Caco-2 (cell line): ENCODE results near the gene ZMAT5. TPM values are rescaled to one million over a fixed set of nuclear protein-coding genes. Genes with fewer than 3 reads are reported as not detected.

Experiments used
- BruUV-seq: library from RNA; stranded (reverse); fragments of 400-500 nt; replicated peaks from 2 replicates; lab custom pipeline; 2021; lab: Mats Ljungman, UMichigan
- CTCF ChIA-PET: fragments of 300-600 bp; sonication (Branson Sonifier 250); formaldehyde crosslinking; loops from one replicate; lab custom pipeline; 2022; ENCODE audit warnings: antibody characterized with exemption; lab: Charles Lee
- POLR2A ChIA-PET: fragments of 300-600 bp; sonication (Branson Sonifier 250); formaldehyde crosslinking; loops from one replicate; lab custom pipeline; 2022; ENCODE audit warnings: antibody characterized with exemption; lab: Charles Lee
- DNase-seq, 2 experiments: peaks; one replicate each; pipeline versions ENCODE4 v3.0.0 to v3.0.0-alpha.2; 2020 to 2022
- H3K27me3 ChIP-seq: replicated peaks from 2 replicates; pipeline ENCODE4 v1.6.0; 2011; ENCODE audit warnings: low read length; ENCODE audit not compliant: control insufficient read depth, insufficient read depth
- H3K36me3 ChIP-seq: 2 replicates; pipeline ENCODE4 v1.5.1; 2011; ENCODE audit warnings: low read length; ENCODE audit not compliant: control insufficient read depth, insufficient read depth
- H3K4me1 ChIP-seq: fragments of 250-450 bp; sonication (Bioruptor Pico); 2 replicates; pipeline ENCODE4 v1.5.1; 2020; ENCODE audit warnings: mild to moderate bottlenecking
- H3K4me3 ChIP-seq: 2 replicates; pipeline ENCODE4 v1.5.1; 2011; ENCODE audit warnings: low read depth, mild to moderate bottlenecking, control low read depth, low read length
- H3K9me3 ChIP-seq: fragments of 250-450 bp; sonication (Bioruptor Pico); 2 replicates; pipeline ENCODE4 v1.5.1; 2020; ENCODE audit warnings: mild to moderate bottlenecking, moderate library complexity
- H3K27ac Mint-ChIP-seq: one replicate; pipeline ENCODE4 v1.8.0; 2022; ENCODE audit warnings: mixed read lengths; ENCODE audit not compliant: unreplicated experiment
- H3K27me3 Mint-ChIP-seq: one replicate; pipeline ENCODE4 v1.8.0; 2022; ENCODE audit warnings: mixed read lengths; ENCODE audit not compliant: insufficient read depth, unreplicated experiment
- H3K36me3 Mint-ChIP-seq: one replicate; pipeline ENCODE4 v1.8.0; 2022; ENCODE audit warnings: mild to moderate bottlenecking, mixed read lengths; ENCODE audit not compliant: insufficient read depth, unreplicated experiment
- H3K4me1 Mint-ChIP-seq: one replicate; pipeline ENCODE4 v1.8.0; 2022; ENCODE audit warnings: low read depth, mixed read lengths; ENCODE audit not compliant: unreplicated experiment
- H3K4me3 Mint-ChIP-seq: one replicate; pipeline ENCODE4 v1.8.0; 2022; ENCODE audit warnings: mild to moderate bottlenecking, moderate library complexity, mixed read lengths; ENCODE audit not compliant: unreplicated experiment
- H3K9me3 Mint-ChIP-seq: one replicate; pipeline ENCODE4 v1.8.0; 2022; ENCODE audit warnings: mixed read lengths; ENCODE audit not compliant: unreplicated experiment
- CTCF ChIP-seq, 2 experiments: fragments of 200-600 bp in 1 of 2; IDR thresholded peaks; 1 replicate in 1 of 2; 2 replicates in 1 of 2; pipeline versions ENCODE4 v1.5.1 to v1.8.0; 2011 to 2022; ENCODE audit warnings: antibody characterized with exemption in 1 of 2, control low read depth in 1 of 2, inconsistent platforms in 1 of 2, low read depth in 1 of 2, low read length in 1 of 2, mild to moderate bottlenecking in 1 of 2, moderate library complexity in 1 of 2; ENCODE audit not compliant: insufficient read depth in 1 of 2, severe bottlenecking in 1 of 2, unreplicated experiment in 1 of 2
- intact Hi-C: fragments of 100-400 bp; cut with micrococcal nuclease; formaldehyde crosslinking; loops from one replicate; pipeline ENCODE4 v1.10.0; 2022; ENCODE audit not compliant: unreplicated experiment
- total RNA-seq: library from RNA; stranded (reverse); gene quantifications from 2 replicates; pipeline ENCODE4 v1.2.3, GENCODE V29; 2022

Gene ZMAT5
- total RNA-seq, 1 experiment from 2014 or later, result 19.7 TPM

GRCh38 chr22:29806196-29806595 is 39.4 kb upstream of the ZMAT5 start:
- Histone ChIP-seq H3K9me3 (no peaks in the 10 kb centered on the region), H3K27me3 (no peaks in the 10 kb centered on the region), H3K4me1 (peaks cover 12% of the 10 kb centered on the region), H3K36me3 (peaks cover 5% of the 10 kb centered on the region), H3K4me3 (no peak overlapping the region)
- POLR2A ChIA-PET, result no interaction called here
- Mint-ChIP-seq H3K9me3 (no peaks in the 10 kb centered on the region), H3K36me3 (peaks cover 49% of the 10 kb centered on the region), H3K4me1 (peaks cover 11% of the 10 kb centered on the region), H3K27ac (no peak overlapping the region), H3K4me3 (no peak overlapping the region), H3K27me3 (no peaks in the 10 kb centered on the region)
- no peak for DNase-seq
- intact Hi-C loops, result no loop called here
- TF ChIP-seq CTCF (IDR thresholded peaks at IDR 0.05; ENCODE audit: insufficient read depth in 1 of 2, low read depth in 1 of 2, low read length in 1 of 2, severe bottlenecking in 1 of 2, unreplicated experiment in 1 of 2), result no peak
- no TSS peak for BruUV-seq
- CTCF ChIA-PET, result no interaction called here

GRCh38 chr22:29804985-29805384 is 38.2 kb upstream of the ZMAT5 start:
- TF ChIP-seq CTCF (IDR thresholded peaks at IDR 0.05; ENCODE audit: insufficient read depth in 1 of 2, low read depth in 1 of 2, low read length in 1 of 2, severe bottlenecking in 1 of 2, unreplicated experiment in 1 of 2), result no peak
- no TSS peak for BruUV-seq
- H3K27ac Mint-ChIP-seq, result no peak overlapping the region
- POLR2A ChIA-PET, result no interaction called here
- H3K4me3 ChIP-seq, result no peak overlapping the region
- peaks cover 5% of the 10 kb centered on the region for H3K36me3 ChIP-seq
- no peak for DNase-seq
- H3K27me3 Mint-ChIP-seq, result no peaks in the 10 kb centered on the region
- CTCF ChIA-PET, result no interaction called here
- intact Hi-C loops, result loop anchor here (5.0 kb wide), 1 partner anchor 38 kb away; the partner anchor contains the start of genes UQCR10 and ZMAT5
- peaks cover 22% of the 10 kb centered on the region for H3K4me1 ChIP-seq
- no peaks in the 10 kb centered on the region for H3K9me3 ChIP-seq
- H3K4me1 Mint-ChIP-seq, result peaks cover 8% of the 10 kb centered on the region
- no peaks in the 10 kb centered on the region for H3K27me3 ChIP-seq
- H3K36me3 Mint-ChIP-seq, result peaks cover 55% of the 10 kb centered on the region
- H3K9me3 Mint-ChIP-seq, result no peaks in the 10 kb centered on the region
- no peak overlapping the region for H3K4me3 Mint-ChIP-seq

- no peak for DNase-seq
- peaks cover 37% of the 10 kb centered on the region for H3K4me1 ChIP-seq
- Mint-ChIP-seq H3K27me3 (no peaks in the 10 kb centered on the region), H3K4me3 (no peak overlapping the region), H3K36me3 (peaks cover 60% of the 10 kb centered on the region), H3K4me1 (peaks cover 8% of the 10 kb centered on the region), H3K27ac (no peak overlapping the region), H3K9me3 (no peaks in the 10 kb centered on the region)
- ChIA-PET POLR2A (no interaction called here), CTCF (interaction anchor here (0.6 kb wide), 1 partner anchor 62 kb away, joined by 3 read pairs; no protein-coding TSS in a partner anchor)
- H3K36me3 ChIP-seq, result peaks cover 5% of the 10 kb centered on the region
- BruUV-seq, result no TSS peak
- H3K4me3 ChIP-seq, result no peak overlapping the region
- intact Hi-C loops, result loop anchor here (5.0 kb wide), 1 partner anchor 36 kb away; the partner anchor contains the start of genes UQCR10 and ZMAT5
- no peaks in the 10 kb centered on the region for H3K27me3 ChIP-seq
- no peak for TF ChIP-seq CTCF (IDR thresholded peaks at IDR 0.05; ENCODE audit: insufficient read depth in 1 of 2, low read depth in 1 of 2, low read length in 1 of 2, severe bottlenecking in 1 of 2, unreplicated experiment in 1 of 2)
- H3K9me3 ChIP-seq, result no peaks in the 10 kb centered on the region
Observed at GRCh38 chr22:29803190-29803589, 36.4 kb upstream of the ZMAT5 start.
